Measurements from ENCODE around the gene CLEC18C.
"Not testable (repeated sequence)": the region's sequence is repeated elsewhere in the genome, so short reads cannot be mapped to it uniquely, and the experiment has no call there.

Gene CLEC18C

GRCh38 chr16:70173212-70173837 lies at the start of gene CLEC18C:
Gene CLEC18C (plus strand): TSS chr16:70173787. CDS start chr16:70174279, 492 bp downstream.
- in situ Hi-C loops (cut with MboI; ENCODE audit: low sequenced_read_pairs), result not testable (repeated sequence)

DNA sequence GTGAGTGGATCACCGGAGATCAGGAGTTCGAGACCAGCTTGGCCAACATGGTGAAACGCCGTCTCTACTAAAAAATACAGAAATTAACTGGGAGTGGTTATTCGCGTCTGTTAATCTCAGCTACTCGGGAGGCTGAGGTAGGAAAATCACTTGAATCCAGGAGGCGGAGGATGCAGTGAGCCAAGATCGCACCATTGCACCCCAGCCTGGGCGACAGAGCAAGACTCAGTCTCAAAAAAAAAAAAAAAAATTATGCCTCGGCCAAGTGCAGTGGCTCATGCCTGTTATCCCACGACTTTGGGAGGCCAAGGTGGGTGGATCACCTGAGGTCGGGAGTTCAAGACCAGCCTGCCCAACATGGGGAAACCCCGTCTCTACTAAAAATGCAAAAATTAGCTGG lies 49.8 kb upstream of the CLEC18C start:
- in situ Hi-C loops (cut with MboI; ENCODE audit: low sequenced_read_pairs), result not testable (repeated sequence)

GRCh38 chr16:70126226-70126625 lies 47.4 kb upstream of the CLEC18C start:
- in situ Hi-C loops (cut with MboI; ENCODE audit: low sequenced_read_pairs), result loop anchor here (25.0 kb wide), 1 partner anchor 1636 kb away; no protein-coding TSS in a partner anchor

DNA sequence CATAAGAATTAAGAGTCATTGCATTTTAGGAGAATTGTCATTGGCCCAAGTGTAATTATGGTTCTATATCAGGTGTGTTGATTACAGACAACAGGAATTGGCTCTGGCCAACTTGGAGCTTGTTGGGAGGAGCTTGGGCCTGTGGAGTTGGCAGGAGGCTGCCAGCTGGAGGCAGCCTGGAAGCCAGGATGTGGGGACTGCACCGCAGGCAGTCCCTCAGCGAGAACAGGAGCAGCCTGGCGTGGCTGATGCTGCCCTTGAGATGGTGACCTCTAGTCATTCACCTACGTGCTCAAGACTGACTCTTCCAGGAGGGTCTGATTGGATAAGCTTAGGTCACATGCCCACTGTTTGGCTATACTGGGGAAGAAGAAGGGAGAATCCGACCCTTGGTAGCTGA lies 45.9 kb upstream of the CLEC18C start:
- in situ Hi-C loops (cut with MboI; ENCODE audit: low sequenced_read_pairs), result loop anchor here (25.0 kb wide), 1 partner anchor 1635 kb away; no protein-coding TSS in a partner anchor

DNA sequence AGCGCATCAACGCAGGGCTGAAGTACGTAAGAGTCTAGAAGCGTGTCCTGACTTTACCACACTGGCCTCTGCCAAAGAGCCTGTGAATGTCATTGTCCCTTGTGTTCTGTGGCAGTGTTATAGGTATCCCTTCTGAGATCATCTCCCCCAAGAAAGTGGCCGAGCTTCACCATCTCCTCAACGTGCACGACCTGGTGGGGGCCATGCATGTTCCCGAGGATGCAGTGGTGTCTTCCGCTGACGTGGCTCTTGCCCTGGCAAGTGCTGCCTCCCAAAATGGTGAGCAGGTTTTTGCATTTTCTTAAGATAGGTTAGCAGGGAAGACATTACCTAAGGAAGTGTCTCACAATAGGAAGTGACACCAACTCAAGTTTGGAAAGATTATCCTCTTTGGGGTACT lies 44.7 kb upstream of the CLEC18C start:
- in situ Hi-C loops (cut with MboI; ENCODE audit: low sequenced_read_pairs), result loop anchor here (25.0 kb wide), 1 partner anchor 1633 kb away; no protein-coding TSS in a partner anchor

DNA sequence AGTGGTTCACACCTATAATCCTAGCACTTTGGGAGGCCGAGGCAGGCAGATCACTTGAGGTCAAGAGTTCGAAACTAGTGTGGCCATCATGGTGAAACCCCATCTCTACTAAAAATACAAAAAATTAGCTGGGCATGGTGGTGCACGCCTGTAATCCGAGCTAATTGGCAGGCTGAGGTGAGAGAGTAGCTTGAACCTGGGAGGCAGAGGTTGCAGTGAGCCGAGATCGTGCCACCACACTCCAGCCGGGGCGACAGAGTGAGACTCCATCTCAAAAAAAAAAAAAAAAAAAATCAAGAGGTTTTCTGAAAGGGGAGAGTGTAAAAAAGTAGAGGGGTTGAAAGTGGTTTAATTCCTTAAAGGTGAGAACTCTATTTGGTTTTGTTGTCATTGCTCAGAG lies 37.8 kb upstream of the CLEC18C start:
- in situ Hi-C loops (cut with MboI; ENCODE audit: low sequenced_read_pairs), result loop anchor here (25.0 kb wide), 1 partner anchor 1627 kb away; no protein-coding TSS in a partner anchor

- in situ Hi-C loops (cut with MboI; ENCODE audit: low sequenced_read_pairs), result loop anchor here (25.0 kb wide), 1 partner anchor 1626 kb away; no protein-coding TSS in a partner anchor
These were observed 37.0 kb upstream of the CLEC18C start for GRCh38 chr16:70136595-70136994.

GRCh38 chr16:70142739-70143138 lies 30.8 kb upstream of the CLEC18C start:
- in situ Hi-C loops (cut with MboI; ENCODE audit: low sequenced_read_pairs), result loop anchor here (25.0 kb wide), 1 partner anchor 1620 kb away; no protein-coding TSS in a partner anchor

GRCh38 chr16:70143231-70143895 lies 30.2 kb upstream of the CLEC18C start:
- in situ Hi-C loops (cut with MboI; ENCODE audit: low sequenced_read_pairs), result loop anchor here (25.0 kb wide), 1 partner anchor 1619 kb away; no protein-coding TSS in a partner anchor

DNA sequence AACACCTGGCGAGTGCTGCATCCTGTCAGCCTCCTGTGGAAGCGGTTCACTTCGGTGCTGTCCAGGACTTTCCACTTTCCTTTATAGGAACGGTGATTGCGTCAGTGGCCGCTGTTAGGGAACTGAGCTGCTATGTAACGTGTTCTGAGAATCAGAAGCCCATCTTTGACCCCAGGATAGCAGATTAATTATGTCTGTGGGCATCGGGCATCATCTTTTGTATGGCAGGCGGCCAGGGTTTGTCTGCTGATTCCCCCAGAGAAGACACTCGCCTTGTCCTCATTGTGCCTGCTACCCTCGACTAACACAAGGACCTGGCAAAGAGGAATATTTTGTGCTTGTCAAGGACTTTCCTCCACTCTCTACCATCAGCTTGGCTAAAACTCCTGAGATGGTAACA lies 25.7 kb upstream of the CLEC18C start:
- in situ Hi-C loops (cut with MboI; ENCODE audit: low sequenced_read_pairs), result loop anchor here (25.0 kb wide), 1 partner anchor 1614 kb away; no protein-coding TSS in a partner anchor

DNA sequence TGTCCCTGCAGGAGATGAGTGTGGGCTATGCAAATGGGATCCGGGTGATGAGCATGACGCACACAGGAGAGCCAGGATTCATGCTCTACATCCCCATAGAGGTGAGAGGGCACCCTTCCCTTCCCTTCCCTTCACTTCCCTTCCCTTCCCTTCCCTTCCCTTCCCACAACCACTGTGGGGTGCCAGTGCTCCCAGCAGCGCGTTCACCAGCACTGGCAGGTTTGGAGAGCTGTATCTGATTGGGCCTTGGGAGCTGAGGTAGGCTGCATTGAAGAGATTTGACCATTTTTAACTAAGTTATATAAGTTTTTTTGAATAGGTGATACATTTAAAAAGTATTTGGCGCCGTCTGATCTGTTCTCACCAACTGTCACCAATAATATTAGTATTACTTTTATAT lies 25.1 kb upstream of the CLEC18C start:
- in situ Hi-C loops (cut with MboI; ENCODE audit: low sequenced_read_pairs), result loop anchor here (25.0 kb wide), 1 partner anchor 1614 kb away; no protein-coding TSS in a partner anchor

DNA sequence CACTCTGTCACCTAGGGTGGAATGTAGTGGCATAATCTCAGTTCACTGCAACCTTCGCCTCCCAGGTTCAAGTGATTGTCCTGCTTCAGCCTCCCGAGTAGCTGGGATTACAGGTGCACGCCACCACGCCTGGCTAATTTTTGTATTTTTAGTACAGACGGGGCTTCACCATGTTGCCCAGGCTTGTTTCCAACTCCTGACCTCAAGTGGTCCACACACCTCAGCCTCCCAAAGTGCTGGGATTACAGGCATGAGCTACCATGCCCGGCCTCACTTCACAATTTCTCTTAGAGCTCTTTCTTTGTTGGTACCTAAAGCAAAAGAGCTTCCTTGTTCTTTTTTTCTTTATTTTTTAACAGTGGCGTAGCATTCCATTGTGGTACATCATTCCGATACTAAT lies 24.3 kb upstream of the CLEC18C start:
- in situ Hi-C loops (cut with MboI; ENCODE audit: low sequenced_read_pairs), result loop anchor here (25.0 kb wide), 1 partner anchor 1613 kb away; no protein-coding TSS in a partner anchor

GRCh38 chr16:70151391-70151790 lies 22.2 kb upstream of the CLEC18C start:
- in situ Hi-C loops (cut with MboI; ENCODE audit: low sequenced_read_pairs), result no loop called here

DNA sequence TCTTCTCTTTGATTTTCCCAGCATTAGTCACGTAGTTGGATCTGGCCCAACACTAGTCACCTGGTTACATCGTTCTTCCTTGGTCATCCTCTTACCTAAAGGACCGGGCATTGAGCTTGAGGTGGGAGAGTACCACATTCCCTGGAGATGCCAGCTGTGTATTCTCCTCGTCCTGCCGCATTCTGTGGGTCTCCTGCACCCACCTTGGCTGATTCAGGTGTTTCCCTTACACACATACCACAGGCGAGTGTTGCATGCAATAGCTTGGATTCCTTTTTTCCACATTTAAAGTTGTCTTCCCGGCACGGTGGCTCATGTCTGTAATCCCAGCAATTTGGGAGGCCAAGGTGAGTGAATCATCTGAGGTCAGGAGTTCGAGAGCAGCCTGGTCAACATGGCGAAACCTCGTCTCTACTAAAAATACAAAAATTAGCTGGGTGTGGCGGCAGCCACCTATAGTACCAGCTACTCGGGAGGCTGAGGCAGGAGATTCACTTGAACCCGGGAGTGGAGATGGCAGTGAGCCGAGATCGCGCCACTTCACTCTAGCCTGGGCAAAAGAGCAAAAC lies 21.6 kb upstream of the CLEC18C start:
- in situ Hi-C loops (cut with MboI; ENCODE audit: low sequenced_read_pairs), result no loop called here

DNA sequence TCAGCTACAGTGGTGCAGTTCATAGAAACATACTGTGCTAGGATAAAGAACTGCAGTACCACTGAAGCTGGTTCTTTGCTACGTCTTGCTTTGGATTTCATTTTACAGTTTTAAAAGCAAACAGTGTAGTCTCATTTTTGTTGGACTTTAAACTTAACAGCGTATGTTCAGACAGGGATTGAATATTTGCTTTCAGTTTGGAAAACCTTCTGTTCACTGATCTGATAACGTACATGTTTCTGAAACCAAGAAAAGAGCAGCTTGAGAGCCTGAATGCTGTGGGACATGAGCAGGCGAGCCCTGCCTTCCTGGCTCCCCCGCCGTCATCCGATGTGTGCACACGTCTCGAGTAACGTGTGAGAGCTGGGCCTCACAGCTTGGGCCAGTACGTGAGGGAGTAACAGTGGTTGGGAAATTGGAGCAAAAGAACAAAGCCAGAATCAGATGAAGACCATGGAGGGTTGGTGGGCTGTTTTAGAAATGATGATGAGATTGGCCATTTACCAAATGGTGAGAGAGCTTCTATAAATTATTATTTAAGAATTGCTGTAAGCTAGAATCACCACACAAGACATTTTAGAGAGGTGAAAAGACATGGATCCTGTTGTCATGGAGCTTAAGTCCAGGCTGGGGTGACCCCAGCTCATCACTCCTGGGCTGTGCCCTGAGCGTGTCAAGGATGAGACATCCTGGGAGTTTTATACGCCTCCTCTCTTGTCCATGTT lies 20.8 kb upstream of the CLEC18C start:
- in situ Hi-C loops (cut with MboI; ENCODE audit: low sequenced_read_pairs), result no loop called here

DNA sequence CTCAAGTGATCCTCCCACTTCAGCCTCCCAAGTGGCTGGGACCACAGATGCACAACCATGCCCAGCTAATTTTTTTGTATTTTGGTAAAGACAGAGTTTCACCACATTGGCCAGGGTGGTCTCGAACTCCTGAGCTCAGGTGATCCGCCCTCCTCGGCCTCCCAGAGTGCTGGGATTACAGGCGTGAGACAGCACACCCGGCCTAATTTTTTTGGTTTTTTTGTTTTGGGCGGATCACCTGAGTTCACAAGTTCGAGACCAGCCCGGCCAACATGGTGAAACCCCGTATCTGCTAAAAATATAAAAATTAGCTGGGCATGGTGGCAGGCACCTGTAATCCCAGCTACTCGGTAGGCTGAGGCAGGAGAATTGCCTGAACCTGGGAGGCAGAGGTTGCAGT lies 18.9 kb upstream of the CLEC18C start:
- in situ Hi-C loops (cut with MboI; ENCODE audit: low sequenced_read_pairs), result not testable (repeated sequence)

- in situ Hi-C loops (cut with MboI; ENCODE audit: low sequenced_read_pairs), result no loop called here
These were observed 17.2 kb upstream of the CLEC18C start for GRCh38 chr16:70156207-70156978.

GRCh38 chr16:70157105-70157476 lies 16.5 kb upstream of the CLEC18C start:
- in situ Hi-C loops (cut with MboI; ENCODE audit: low sequenced_read_pairs), result no loop called here

- in situ Hi-C loops (cut with MboI; ENCODE audit: low sequenced_read_pairs), result no loop called here
These were observed 15.9 kb upstream of the CLEC18C start for GRCh38 chr16:70157477-70158260.

Data from HL-60/S4 treated with phorbol 12-myristate 13-acetate at 8.2 ng/mL for 4 days and 3 days (cell line).